ENCODE data around the gene CDA. TPM values are rescaled to one million over a fixed set of nuclear protein-coding genes. Genes with fewer than 3 reads are reported as not detected.

CDA gene
- total and polyA plus RNA-seq, 8 donors: 0.36 to 12.2 (median 0.62) TPM

- Histone ChIP-seq H3K27ac (no peak overlapping the region), H3K27me3 (no peaks in the 10 kb centered on the region), H3K9me3 (no peaks in the 10 kb centered on the region), H3K4me1 (no peaks in the 10 kb centered on the region), H3K36me3 (peaks cover 0 to 14% of the 10 kb centered on the region in 2 donors), H3K4me3 (no peak overlapping the region)
- TF ChIP-seq, protein P1, sequence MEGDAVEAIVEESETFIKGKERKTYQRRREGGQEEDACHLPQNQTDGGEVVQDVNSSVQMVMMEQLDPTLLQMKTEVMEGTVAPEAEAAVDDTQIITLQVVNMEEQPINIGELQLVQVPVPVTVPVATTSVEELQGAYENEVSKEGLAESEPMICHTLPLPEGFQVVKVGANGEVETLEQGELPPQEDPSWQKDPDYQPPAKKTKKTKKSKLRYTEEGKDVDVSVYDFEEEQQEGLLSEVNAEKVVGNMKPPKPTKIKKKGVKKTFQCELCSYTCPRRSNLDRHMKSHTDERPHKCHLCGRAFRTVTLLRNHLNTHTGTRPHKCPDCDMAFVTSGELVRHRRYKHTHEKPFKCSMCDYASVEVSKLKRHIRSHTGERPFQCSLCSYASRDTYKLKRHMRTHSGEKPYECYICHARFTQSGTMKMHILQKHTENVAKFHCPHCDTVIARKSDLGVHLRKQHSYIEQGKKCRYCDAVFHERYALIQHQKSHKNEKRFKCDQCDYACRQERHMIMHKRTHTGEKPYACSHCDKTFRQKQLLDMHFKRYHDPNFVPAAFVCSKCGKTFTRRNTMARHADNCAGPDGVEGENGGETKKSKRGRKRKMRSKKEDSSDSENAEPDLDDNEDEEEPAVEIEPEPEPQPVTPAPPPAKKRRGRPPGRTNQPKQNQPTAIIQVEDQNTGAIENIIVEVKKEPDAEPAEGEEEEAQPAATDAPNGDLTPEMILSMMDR (IDR thresholded peaks at IDR 0.05): no peak
- DNase-seq (no peak), ATAC-seq (no peak)
- intact Hi-C loops (cut with DNase I): no loop called here
These were observed 29.7 kb downstream of the CDA start for GRCh38 chr1:20618550-20618949.

DNA sequence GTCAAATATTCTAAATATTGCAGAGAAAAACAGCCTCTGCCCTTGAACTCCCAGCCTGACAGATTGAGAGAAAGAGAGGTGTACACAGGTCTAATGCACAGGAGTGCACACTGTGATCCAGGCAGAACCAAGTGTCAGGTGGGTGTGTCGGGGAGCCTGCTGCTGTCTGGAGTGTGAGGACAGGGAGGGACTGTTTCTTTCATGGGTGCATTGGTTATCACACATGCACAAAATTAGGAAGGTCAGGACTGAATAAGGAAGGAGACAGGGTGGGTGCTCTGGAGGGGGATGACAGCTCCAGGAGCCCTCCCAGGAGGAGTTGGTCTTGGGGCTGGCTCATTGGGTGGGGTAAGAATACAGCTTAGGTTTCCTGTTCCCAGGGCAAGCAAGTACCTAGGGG, 31.1 kb downstream of the CDA start:
- H3K27ac ChIP-seq: no peak overlapping the region
- H3K27me3 ChIP-seq: no peaks in the 10 kb centered on the region
- H3K4me3 ChIP-seq: no peak overlapping the region
- no peaks in the 10 kb centered on the region for H3K4me1 ChIP-seq
- intact Hi-C loops (cut with DNase I): no loop called here
- peaks cover 0 to 7% of the 10 kb centered on the region in 2 donors for H3K36me3 ChIP-seq
- ATAC-seq (no peak), DNase-seq (no peak)
- H3K9me3 ChIP-seq: no peaks in the 10 kb centered on the region
- TF ChIP-seq, protein P1 (IDR thresholded peaks at IDR 0.05): no peak

DNA sequence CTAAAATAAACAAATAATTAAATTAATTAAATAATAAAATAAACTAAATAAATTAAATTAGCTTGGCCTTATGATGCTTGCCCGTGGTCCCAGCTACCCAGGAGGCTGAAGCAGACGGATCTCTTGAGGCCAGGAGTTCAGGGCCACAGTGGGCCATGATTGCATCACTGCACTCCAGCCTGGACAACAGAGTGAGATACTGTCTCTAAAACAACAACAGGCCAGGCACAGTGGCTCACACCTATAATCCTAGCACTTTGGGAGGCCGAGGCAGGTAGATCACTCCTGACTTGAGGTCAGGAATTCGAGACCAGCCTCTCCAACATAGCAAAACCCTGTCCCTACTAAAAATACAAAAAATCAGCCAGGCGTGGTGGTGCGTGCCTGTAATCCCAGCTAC, 32.1 kb downstream of the CDA start:
- no peak for DNase-seq
- H3K27me3 ChIP-seq: no peaks in the 10 kb centered on the region
- H3K4me3 ChIP-seq: no peak overlapping the region
- no peaks in the 10 kb centered on the region for H3K4me1 ChIP-seq
- H3K27ac ChIP-seq: no peak overlapping the region
- TF ChIP-seq, protein P1 (IDR thresholded peaks at IDR 0.05): no peak
- peaks cover 0 to 7% of the 10 kb centered on the region in 2 donors for H3K36me3 ChIP-seq
- intact Hi-C loops (cut with DNase I): no loop called here
- ATAC-seq: no peak
- H3K9me3 ChIP-seq: no peaks in the 10 kb centered on the region

- no peak overlapping the region for H3K4me3 ChIP-seq
- ATAC-seq (no peak), DNase-seq (no peak)
- H3K4me1 ChIP-seq: no peaks in the 10 kb centered on the region
- intact Hi-C loops (cut with DNase I): no loop called here
- TF ChIP-seq, protein P1 (IDR thresholded peaks at IDR 0.05): no peak
- H3K27me3 ChIP-seq: peaks cover 0 to 3% of the 10 kb centered on the region in 2 donors
- H3K36me3 ChIP-seq: no peaks in the 10 kb centered on the region
- H3K9me3 ChIP-seq: peaks cover 0 to 4% of the 10 kb centered on the region in 2 donors
- H3K27ac ChIP-seq: no peak overlapping the region
These were observed 35.8 kb downstream of the CDA start for GRCh38 chr1:20624709-20625108.

DNA sequence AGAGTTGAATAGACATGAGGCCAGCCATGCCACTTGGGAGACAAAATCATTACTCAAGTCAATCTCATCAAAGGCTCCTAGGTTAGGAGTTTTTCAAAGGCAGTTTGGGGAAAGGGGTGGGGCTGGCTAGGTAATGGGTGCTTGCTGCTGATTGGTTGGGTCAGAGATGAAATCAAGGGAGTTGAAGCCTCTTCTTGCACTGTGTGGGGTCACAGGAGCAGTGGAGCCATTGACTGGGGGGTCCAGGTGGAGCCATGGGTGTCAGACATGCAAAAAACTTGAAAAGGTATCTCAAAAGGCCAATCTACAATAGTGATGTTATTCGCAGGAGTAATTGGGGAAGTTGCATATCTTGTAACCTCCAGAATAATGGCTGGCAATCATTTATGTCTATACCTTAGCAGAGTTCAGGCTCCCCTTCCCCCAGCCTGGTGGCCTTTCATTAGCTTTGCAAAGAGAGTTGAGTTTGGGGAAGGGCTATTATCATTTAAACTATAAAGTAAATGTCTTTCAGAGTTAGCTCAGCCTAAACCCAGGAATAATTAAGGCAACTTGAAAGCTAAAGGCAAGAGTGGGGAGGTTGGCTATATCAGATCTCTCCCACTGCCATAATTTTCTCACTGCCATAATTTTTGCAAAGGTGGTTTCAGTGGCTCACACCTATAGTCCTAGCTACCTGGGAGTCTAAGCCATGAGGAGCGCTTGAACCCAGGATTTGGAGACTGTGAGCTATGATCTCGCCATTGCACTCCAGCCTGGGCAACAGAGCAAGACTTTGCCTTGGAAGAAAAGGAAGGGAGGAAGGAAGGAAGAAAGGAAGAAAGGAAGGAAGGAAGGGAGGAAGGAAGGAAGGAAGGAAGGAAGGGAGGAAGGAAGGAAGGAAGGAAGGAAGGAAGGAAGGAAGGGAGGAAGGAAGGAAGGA, 36.5 kb downstream of the CDA start:
- peaks cover 0 to 4% of the 10 kb centered on the region in 2 donors for H3K9me3 ChIP-seq
- no peak for DNase-seq
- peaks cover 0 to 10% of the 10 kb centered on the region in 2 donors for H3K27me3 ChIP-seq
- no peaks in the 10 kb centered on the region for H3K36me3 ChIP-seq
- no peak overlapping the region for H3K27ac ChIP-seq
- ATAC-seq: no peak
- TF ChIP-seq, protein P1 (IDR thresholded peaks at IDR 0.05): no peak
- intact Hi-C loops (cut with DNase I): no loop called here
- no peak overlapping the region for H3K4me3 ChIP-seq
- H3K4me1 ChIP-seq: no peaks in the 10 kb centered on the region
